Bone marrow (tissue), 2 donors: Measurements from ENCODE around the gene FBXO48.
A peak's percentile ranks its signal among the peaks of the same experiment; 100 is the strongest.

Experiments
- DNase-seq, 2 donors: peaks; one replicate each; lab custom pipeline; 2025; lab: John Stamatoyannopoulos, UW

FBXO48 gene

GRCh38 chr2:68435615-68436014 is 31.5 kb downstream of the FBXO48 start:
- no peak for DNase-seq

- DNase-seq, result peak in 1 of 2 donors; percentile 47
These were observed 32.1 kb downstream of the FBXO48 start for GRCh38 chr2:68434981-68435380.

- no peak for DNase-seq
These were observed 34.1 kb downstream of the FBXO48 start for GRCh38 chr2:68432696-68433658.

GRCh38 chr2:68431316-68431972 is 35.6 kb downstream of the FBXO48 start:
- DNase-seq, result no peak

- DNase-seq, result no peak
These were observed 37.7 kb downstream of the FBXO48 start for GRCh38 chr2:68429311-68429826.

GRCh38 chr2:68428746-68429145 is 38.3 kb downstream of the FBXO48 start:
- no peak for DNase-seq

GRCh38 chr2:68428126-68428525 is 39.0 kb downstream of the FBXO48 start:
- DNase-seq, result no peak

GRCh38 chr2:68426848-68427579 is 40.1 kb downstream of the FBXO48 start:
- DNase-seq, result no peak

- no peak for DNase-seq
These were observed 40.6 kb downstream of the FBXO48 start for GRCh38 chr2:68426446-68426845.

GRCh38 chr2:68425503-68425902 is 41.6 kb downstream of the FBXO48 start:
- no peak for DNase-seq

- DNase-seq, result peak in 1 of 2 donors; percentile 98
These were observed 43.0 kb downstream of the FBXO48 start for GRCh38 chr2:68423966-68424650.

- DNase-seq, result no peak
These were observed 46.7 kb downstream of the FBXO48 start for GRCh38 chr2:68420254-68420910.

GRCh38 chr2:68418855-68419254 is 48.2 kb downstream of the FBXO48 start:
- no peak for DNase-seq

GRCh38 chr2:68418419-68418818 is 48.7 kb downstream of the FBXO48 start:
- DNase-seq, result no peak

GRCh38 chr2:68417926-68418325 is 49.2 kb downstream of the FBXO48 start:
- peak in 1 of 2 donors; percentile 56 for DNase-seq

GRCh38 chr2:68416081-68416675 is 50.9 kb downstream of the FBXO48 start:
- no peak for DNase-seq

- DNase-seq, result no peak
These were observed 51.6 kb downstream of the FBXO48 start for GRCh38 chr2:68415521-68415920.

GRCh38 chr2:68414876-68415275 is 52.2 kb downstream of the FBXO48 start:
- no peak for DNase-seq

GRCh38 chr2:68414452-68414851 is 52.6 kb downstream of the FBXO48 start:
- DNase-seq, result no peak

- DNase-seq, result no peak
These were observed 53.6 kb downstream of the FBXO48 start for GRCh38 chr2:68413466-68413865.
